IPS-NIHi7 (cell line): ENCODE results near the gene SOX10.
A peak's percentile ranks its signal among the peaks of the same experiment; 100 is the strongest.
"Not testable (repeated sequence)": the region's sequence is repeated elsewhere in the genome, so short reads cannot be mapped to it uniquely, and the experiment has no call there.

Experiments used
- DNase-seq: peaks from one replicate; pipeline ENCODE4 v3.0.0; 2012; ENCODE audit warnings: mixed read lengths; ENCODE audit errors: extremely low spot score

The SOX10 gene

GRCh38 chr22:37985751-37986281 is 1.5 kb upstream of the SOX10 start:
- no peak for DNase-seq

GRCh38 chr22:37985050-37985585 is 763 bp upstream of the SOX10 start:
- DNase-seq: no peak

DNA sequence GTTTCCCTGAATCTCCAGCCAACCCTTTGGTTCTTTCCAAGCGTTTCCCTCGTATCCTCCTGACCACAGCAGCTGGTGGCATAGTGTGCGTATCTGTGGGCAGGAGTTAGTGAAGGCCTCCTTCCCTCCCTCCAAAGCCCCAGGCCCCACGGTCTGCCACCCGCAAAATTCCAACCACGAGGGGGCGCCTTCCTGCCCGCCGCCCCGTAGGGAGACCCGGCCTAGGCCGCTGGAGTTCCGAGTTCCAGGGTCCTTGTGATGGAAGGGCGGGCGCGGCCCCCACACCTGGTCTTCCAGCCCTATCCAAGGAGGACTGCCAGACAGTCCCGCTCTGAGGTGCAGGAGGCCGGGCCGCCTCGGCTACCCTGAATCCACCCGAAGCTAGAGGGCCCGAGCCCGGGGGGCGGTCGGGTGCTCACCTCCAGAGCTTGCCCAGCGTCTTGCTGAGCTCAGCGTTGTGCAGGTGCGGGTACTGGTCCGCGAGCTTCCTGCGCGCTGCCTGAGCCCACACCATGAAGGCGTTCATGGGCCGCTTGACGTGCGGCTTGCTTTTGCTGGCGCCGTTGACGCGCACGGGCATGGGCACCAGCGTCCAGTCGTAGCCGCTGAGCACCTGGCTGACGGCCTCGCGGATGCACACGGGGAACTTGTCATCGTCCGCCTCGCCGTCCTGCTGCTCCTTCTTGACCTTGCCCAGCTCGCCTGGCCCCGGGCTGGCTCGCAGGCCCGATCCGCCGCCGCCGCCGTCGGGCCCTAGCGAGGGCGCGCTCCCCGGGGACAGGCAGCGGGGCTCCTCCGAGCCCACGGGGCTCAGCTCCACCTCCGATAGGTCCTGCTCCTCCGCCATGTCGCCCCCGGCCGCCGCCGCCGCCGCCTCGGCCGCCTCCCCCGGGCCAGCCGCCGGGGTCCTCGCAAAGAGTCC is 1.2 kb downstream of the SOX10 start:
- DNase-seq: peak; percentile 91

- no peak for DNase-seq
Observed at GRCh38 chr22:37982151-37982785, 2.1 kb downstream of the SOX10 start.

- DNase-seq: no peak
Observed at GRCh38 chr22:37981282-37982011, 2.9 kb downstream of the SOX10 start.

DNA sequence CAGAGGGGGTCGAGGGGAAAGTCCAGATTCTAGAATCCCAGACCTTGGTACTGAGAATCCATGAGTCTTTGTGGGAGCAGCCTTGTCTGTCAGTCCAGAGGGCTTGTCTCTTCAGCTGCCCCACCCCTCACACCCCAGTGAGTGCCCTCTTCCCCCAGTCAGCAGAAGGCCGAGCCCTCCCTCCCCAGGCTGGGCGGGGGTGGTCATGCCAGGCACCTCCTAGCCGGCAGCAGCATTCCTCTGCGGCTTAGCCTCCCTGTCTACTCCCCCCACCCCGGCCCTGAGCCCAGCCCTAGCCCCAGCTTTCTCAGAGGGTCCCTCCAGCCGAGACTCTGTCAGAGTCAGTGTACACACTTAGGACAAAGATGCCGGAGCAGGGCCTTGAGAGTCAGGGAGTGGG is 4.6 kb downstream of the SOX10 start:
- DNase-seq: no peak

DNA sequence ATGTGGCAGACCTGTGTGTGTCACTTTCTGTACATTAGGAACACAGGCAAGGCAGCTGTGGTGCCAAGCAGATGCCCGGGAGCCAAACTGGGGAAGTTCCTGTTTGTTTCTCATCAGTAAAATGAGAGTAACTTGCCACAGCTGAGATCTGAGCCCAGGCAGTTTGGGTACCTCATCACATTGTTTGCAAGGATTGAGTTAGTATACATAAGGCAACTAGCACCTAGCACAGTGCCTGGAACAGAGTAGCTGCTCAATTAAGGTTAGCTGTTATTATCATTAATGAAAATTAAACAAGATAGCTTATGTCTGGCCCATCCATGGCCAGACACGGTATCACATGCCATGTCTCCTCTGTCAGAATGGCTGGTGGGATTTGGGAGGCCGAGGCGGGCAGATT is 7.8 kb downstream of the SOX10 start:
- DNase-seq: no peak

- DNase-seq: not testable (repeated sequence)
Observed at GRCh38 chr22:37976022-37976421, 8.3 kb downstream of the SOX10 start.

DNA sequence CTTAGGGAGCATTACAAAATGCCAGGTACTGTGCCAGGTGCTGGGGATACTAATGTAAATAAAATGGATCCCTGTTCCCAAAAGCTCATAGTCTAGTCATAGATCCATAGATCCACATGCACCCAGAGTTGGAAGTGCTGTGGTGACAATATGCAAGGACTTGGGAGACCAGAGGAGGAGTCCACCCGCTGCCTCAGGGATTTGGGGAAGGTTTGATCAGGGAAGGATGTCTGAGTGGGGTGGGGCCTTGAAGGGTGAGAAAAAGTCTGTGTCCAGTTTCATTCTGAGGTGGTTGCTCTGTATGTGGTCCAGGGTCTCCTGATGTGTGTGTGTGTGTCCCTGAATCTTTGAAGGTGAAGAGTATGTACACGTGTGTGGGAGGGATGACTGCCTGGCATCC is 9.2 kb downstream of the SOX10 start:
- no peak for DNase-seq

DNA sequence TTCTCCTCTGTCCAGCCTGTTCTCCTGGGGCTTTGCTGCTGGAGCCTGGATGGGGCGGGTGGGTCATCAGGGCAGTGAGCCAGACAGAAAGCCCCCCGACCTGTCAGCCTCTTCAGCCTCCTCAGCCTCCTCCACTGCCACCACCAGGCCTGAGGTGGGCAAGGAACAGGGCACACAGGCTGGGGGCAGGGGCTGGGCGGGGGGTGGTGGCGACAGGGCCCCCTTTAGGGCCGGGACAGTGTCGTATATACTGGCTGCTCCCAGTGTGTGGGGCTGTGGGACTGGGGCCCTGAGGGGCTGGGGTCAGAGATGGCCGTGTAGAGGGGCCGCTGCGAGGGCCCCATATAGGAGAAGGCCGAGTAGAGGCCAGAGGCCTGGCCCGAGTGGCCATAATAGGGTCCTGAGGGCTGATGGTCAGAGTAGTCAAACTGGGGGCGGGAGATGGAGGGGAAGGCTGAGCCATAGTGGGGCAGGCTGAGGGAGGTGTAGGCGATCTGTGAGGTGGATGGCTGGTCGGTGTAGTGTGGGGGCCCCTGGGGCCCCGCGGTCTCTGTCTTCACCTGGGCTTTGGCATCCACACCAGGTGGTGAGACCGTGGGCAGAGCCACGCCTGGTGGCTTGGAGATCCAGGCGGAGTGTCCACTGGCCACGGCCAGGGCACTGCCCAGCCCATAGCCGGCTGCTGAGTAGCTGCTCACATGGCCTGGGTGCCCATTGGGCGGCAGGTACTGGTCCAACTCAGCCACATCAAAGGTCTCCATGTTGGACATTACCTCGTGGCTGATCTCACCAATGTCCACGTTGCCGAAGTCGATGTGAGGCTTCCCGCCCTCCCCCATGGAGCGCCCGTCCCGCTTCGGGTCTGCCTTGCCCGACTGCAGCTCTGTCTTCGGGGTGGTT is 10.8 kb downstream of the SOX10 start:
- DNase-seq: no peak

DNA sequence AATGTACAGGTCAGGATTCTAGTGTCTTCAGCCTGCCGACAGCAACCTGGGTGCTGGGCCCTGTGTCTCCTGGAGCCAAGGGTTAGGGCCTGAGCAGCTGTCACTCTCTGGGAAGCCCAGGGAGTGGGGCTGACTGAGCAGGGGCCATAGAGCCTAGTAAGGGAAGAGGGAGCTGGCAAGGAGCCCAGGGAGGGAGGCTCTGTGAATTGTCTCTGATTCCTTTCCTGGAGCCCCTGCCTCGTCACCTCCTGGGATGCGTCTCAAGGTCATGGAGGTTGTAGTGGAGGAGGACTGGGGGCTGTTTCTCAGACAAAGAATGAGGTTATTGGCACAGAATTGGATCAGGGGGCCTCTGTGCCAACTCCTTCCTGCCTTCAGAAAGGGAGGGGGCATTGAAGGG is 11.8 kb downstream of the SOX10 start:
- no peak for DNase-seq

GRCh38 chr22:37971475-37972434 is 12.6 kb downstream of the SOX10 start:
- peak; percentile 58 for DNase-seq

GRCh38 chr22:37970864-37971263 is 13.5 kb downstream of the SOX10 start:
- no peak for DNase-seq

DNA sequence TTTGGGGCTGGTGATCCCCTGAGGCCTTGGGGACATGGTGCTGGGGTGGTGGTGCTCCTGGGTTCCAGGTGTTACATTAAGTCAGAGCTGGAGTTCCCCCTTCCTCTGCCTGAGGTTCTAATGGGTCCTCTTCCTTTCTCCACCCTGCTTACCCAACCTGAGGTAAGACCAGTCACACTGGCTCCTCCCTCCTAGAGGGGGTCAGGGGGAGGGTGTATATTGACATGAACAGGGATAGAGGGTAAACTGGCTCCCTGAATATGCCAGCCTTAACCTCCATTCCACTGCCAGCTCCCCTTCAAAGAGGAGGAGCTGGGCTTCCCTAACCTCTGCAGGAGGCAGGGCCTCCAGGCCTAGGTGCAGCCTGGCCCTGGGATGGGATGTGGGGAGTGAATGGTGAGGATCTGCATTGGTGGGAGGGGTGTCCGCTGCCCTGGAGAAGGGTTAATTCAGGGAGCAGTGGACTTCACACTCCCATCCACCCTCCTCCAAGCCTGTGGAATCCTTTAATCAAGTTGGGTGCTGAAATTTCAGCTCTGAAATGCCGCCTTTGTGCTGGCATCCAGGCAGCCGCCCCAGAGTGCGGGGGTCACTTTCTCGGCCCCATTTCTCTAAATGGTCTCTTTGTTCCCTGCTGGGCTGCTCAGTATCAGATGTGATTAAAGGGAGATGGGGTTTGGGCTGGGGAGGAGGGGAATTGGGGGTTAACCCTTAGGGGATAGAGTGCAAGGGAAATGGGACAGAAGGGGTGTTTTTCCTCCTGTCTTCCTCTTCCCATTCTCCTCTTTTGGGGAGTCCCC is 15.7 kb downstream of the SOX10 start:
- DNase-seq: no peak

GRCh38 chr22:37967637-37968451 is 16.5 kb downstream of the SOX10 start:
- no peak for DNase-seq

DNA sequence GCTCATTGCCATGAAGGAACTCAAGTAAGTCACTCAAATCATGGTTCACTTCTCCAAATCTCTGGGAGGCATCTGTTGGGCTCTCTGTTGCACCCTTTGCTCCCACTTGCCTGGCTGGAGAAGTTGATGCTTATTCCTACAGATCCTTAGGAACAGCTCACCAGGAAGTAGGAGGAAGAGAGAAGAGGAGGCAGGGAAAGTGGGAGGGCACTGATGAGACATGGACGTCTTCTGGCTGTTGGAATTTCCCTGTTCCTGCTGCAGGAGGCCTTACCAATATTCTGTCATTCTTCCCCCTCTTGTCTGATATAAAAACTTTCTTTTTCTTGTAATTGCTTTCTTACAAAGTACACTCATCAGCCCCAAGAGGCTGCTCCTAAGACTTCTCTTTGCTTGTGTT is 17.2 kb downstream of the SOX10 start:
- DNase-seq: no peak

- no peak for DNase-seq
Observed at GRCh38 chr22:37965940-37966664, 18.3 kb downstream of the SOX10 start.
